Stomach (tissue), 9 donors: ENCODE data around the gene CDH5. TPM values are rescaled to one million over a fixed set of nuclear protein-coding genes. Genes with fewer than 3 reads are reported as not detected.

Experiments
- DNase-seq, 2 donors: peaks; one replicate each; pipeline versions ENCODE4 v3.0.0 to v3.0.0-alpha.2; 2013 to 2019
- H3K27ac ChIP-seq, 5 donors: fragments of 200-600 bp in 4 of 5; sonication (generic) in 4 of 5; one replicate each; pipeline ENCODE4 v1.5.1; 2013 to 2019; ENCODE audit warnings: mild to moderate bottlenecking in 1 of 5, moderate library complexity in 1 of 5
- H3K27me3 ChIP-seq, 3 donors: fragments of 200-600 bp; sonication (generic); one replicate each; pipeline ENCODE4 v1.5.1; 2017 to 2019; ENCODE audit warnings: mixed run types in 1 of 3
- H3K36me3 ChIP-seq, 4 donors: fragments of 200-600 bp; sonication (generic); 1 replicate in 3 of 4; 2 replicates in 1 of 4; pipeline ENCODE4 v1.5.1; 2016 to 2019
- H3K4me1 ChIP-seq, 4 donors: fragments of 200-600 bp; sonication (generic); one replicate each; pipeline ENCODE4 v1.5.1; 2016 to 2019
- H3K4me3 ChIP-seq, 4 donors: fragments of 200-600 bp; sonication (generic) in 3 of 4; one replicate each; pipeline ENCODE4 v1.5.1; 2016 to 2019; ENCODE audit warnings: mild to moderate bottlenecking in 1 of 4
- H3K9me3 ChIP-seq, 4 donors: fragments of 200-600 bp; sonication (generic); one replicate each; pipeline ENCODE4 v1.5.1; 2016 to 2019
- CTCF ChIP-seq, 7 experiments: fragments of 450-650 bp in 4 of 7; fragments of 200-600 bp in 3 of 7; sonication (generic) in 3 of 7; IDR thresholded peaks; one replicate each; pipeline ENCODE4 v1.5.1; 2016 to 2019; ENCODE audit warnings: antibody characterized with exemption in 7 of 7, control low read depth in 2 of 7, mild to moderate bottlenecking in 1 of 7
- EP300 ChIP-seq: sonication (generic); formaldehyde crosslinking; IDR thresholded peaks from one replicate; pipeline ENCODE4 v1.6.1; 2017; ENCODE audit warnings: antibody characterized with exemption
- POLR2A ChIP-seq, 4 donors: fragments of 450-650 bp; IDR thresholded peaks; one replicate each; pipeline ENCODE4 v1.6.1; 2016; ENCODE audit warnings: antibody characterized with exemption in 4 of 4, control low read depth in 2 of 4, mild to moderate bottlenecking in 1 of 4, moderate library complexity in 1 of 4
- POLR2AphosphoS5 ChIP-seq, 3 donors: sonication (generic); formaldehyde crosslinking; IDR thresholded peaks; one replicate each; pipeline ENCODE4 v1.6.1; 2016; ENCODE audit warnings: antibody characterized with exemption in 3 of 3
- WGBS, 5 donors: extraction: QIAGEN DNeasy Blood & Tissue Kit in 3 of 5; methylation state at CpG; one replicate each; pipeline versions ENCODE4 v1.1.5 to v1.1.7; 2013 to 2018; 5-methylcytosine and 5-hydroxymethylcytosine counted together
- intact Hi-C: fragments of 100-400 bp; cut with DNase I; formaldehyde crosslinking; loops from one replicate; pipeline ENCODE4 v1.15.1; 2023; ENCODE audit warnings: low total_unique reads
- polyA plus RNA-seq, 3 donors: library from polyadenylated mRNA; stranded (reverse); fragments of 200-250 nt; gene quantifications; one replicate each; pipeline ENCODE4 v1.2.3, GENCODE V29; 2013
- total RNA-seq, 5 donors: library from RNA; depleted of rRNA; stranded (reverse); fragments of >200 nt; gene quantifications; one replicate each; pipeline versions ENCODE4 v1.1.0 to v1.2.3, GENCODE V29; 2014 to 2016
- donor health status: healthy with polysubstance abuse.
- donor health status: Bipolar disorder and iron deficiency.
- donor health status: healthy.

The CDH5 gene
- total and polyA plus RNA-seq, 8 donors = 2.4 to 46.9 (median 17.2) TPM

DNA sequence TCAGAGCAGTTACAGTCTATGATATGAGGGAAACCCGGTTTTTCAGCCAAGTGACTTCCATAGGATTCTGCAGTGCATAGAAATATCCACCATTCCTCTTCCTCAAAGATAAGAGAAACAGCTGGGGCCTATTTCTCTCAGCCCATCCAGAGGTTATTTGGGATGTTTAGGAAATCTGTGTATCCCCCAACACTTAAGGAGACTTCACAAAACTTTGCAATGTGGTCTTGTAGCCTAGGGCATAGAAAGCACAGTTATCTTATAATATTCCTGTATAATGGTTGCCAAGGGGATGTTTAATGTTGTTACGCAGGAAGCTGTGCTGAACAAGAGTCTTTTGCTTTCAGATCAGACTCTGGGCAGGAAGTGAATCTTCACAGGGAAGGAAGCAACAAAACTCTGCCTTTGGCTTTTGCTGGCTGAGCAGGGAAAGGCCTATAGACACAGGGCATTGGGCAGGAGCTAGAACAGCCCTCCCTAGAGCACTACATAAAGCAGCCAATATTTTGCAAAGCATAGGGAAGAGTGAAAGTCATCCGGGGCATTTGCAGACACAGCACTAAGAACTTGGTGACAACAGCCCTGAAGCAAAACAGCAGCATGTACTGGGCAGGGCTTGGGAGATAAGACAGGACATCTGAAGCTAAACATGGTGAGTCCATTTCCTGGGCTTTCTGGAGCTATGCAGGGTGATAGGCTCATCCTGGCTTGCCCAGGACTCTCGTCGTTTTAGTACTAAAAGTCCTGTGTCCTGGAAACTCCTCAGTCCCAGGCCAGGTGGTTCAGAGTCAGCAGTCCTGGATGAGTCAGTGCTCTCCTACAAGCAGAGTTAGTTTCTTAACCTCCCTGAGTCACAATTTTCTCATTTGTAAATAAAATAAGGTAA, 41.9 kb downstream of the CDH5 start:
- H3K27me3 ChIP-seq = peaks cover 0 to 42% (median 0%) of the 10 kb centered on the region in 3 donors
- intact Hi-C loops = loop anchor here (5.0 kb wide), 2 partner anchors 74 to 194 kb away; partner anchors contain the start of gene CMTM3
- H3K9me3 ChIP-seq = peaks cover 0 to 12% (median 11%) of the 10 kb centered on the region in 4 donors
- TF ChIP-seq POLR2A (IDR thresholded peaks at IDR 0.05) = no peak
- no peak for TF ChIP-seq CTCF (IDR thresholded peaks at IDR 0.05)
- no peak for TF ChIP-seq EP300
- peak in 1 of 2 donors; percentile 74 for DNase-seq
- H3K4me3 ChIP-seq = no peak overlapping the region
- WGBS, 5 donors = 36 to 72% (median 46%) methylated on average over 5 of the region's 5 CpGs
- H3K36me3 ChIP-seq = no peaks in the 10 kb centered on the region
- H3K4me1 ChIP-seq = peaks cover 6 to 20% (median 9%) of the 10 kb centered on the region in 4 donors
- H3K27ac ChIP-seq = peak overlapping the region in 2 of 5 donors; percentile 41 to 60

- WGBS, 5 donors = 60 to 77% (median 74%) methylated on average over 5 of the region's 5 CpGs
- Histone ChIP-seq H3K27me3 (peaks cover 0 to 38% (median 0%) of the 10 kb centered on the region in 3 donors), H3K9me3 (peaks cover 0 to 12% (median 11%) of the 10 kb centered on the region in 4 donors), H3K4me3 (no peak overlapping the region), H3K4me1 (peaks cover 6 to 20% (median 9%) of the 10 kb centered on the region in 4 donors), H3K36me3 (no peaks in the 10 kb centered on the region), H3K27ac (no peak overlapping the region)
- no peak for TF ChIP-seq EP300
- no peak for TF ChIP-seq POLR2A (IDR thresholded peaks at IDR 0.05)
- TF ChIP-seq CTCF (IDR thresholded peaks at IDR 0.05) = no peak
- TF ChIP-seq POLR2AphosphoS5 (IDR thresholded peaks at IDR 0.05) = no peak
- no peak for DNase-seq
- intact Hi-C loops = loop anchor here (5.0 kb wide), 2 partner anchors 73 to 193 kb away; partner anchors contain the start of gene CMTM3
Observed at GRCh38 chr16:66409156-66409555, 42.7 kb downstream of the CDH5 start.

DNA sequence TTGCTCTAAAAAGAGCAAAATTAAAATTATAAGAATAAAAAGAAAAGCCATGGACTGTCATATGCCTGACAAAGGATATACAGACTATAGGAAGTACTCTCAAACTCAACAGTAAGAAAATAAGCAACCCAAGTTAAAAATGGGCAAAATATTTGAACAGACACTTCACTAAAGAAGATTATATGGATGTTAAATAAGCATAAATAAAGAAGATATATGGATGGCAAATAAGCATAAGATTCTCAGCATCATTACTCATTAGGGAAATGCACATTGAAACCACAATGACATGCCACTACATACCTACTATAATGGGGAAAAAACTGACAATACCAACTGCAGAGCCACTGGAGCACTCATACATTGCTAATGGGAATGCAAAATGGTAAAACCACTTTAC, 45.7 kb downstream of the CDH5 start:
- H3K9me3 ChIP-seq = peaks cover 0 to 10% (median 4%) of the 10 kb centered on the region in 4 donors
- H3K4me1 ChIP-seq = peaks cover 0 to 11% (median under 1%) of the 10 kb centered on the region in 4 donors
- TF ChIP-seq POLR2A (IDR thresholded peaks at IDR 0.05) = no peak
- no peak for TF ChIP-seq POLR2AphosphoS5 (IDR thresholded peaks at IDR 0.05)
- no peak for TF ChIP-seq CTCF (IDR thresholded peaks at IDR 0.05)
- TF ChIP-seq EP300 = no peak
- H3K4me3 ChIP-seq = no peak overlapping the region
- intact Hi-C loops = no loop called here
- DNase-seq = no peak
- H3K27me3 ChIP-seq = peaks cover 0 to 13% (median 0%) of the 10 kb centered on the region in 3 donors
- H3K36me3 ChIP-seq = no peaks in the 10 kb centered on the region
- H3K27ac ChIP-seq = no peak overlapping the region

DNA sequence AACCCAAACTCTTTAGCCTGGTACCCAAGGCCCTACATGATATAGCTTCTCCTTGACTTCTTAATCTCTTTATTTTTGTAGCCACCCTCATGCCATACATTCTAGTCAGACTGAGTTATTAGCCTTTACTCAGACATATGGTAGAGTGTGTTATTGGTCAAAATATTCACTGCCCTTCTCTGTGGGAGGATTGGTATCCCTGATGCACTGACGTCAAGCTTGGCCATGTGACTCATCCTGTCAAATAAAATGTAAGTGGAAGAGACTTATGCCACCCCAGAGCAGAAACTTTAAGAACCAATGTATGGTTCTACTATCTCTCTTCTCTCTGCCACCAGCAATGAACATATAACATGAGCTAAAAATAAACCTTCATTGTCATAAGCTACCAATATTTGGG, 48.4 kb downstream of the CDH5 start:
- intact Hi-C loops = no loop called here
- TF ChIP-seq POLR2AphosphoS5 (IDR thresholded peaks at IDR 0.05) (no peak), POLR2A (IDR thresholded peaks at IDR 0.05) (no peak), EP300 (no peak), CTCF (IDR thresholded peaks at IDR 0.05) (no peak)
- Histone ChIP-seq H3K36me3 (no peaks in the 10 kb centered on the region), H3K27ac (no peak overlapping the region), H3K4me3 (no peak overlapping the region), H3K9me3 (peaks cover 0 to 10% (median 4%) of the 10 kb centered on the region in 4 donors), H3K27me3 (peaks cover 0 to 15% (median 0%) of the 10 kb centered on the region in 3 donors), H3K4me1 (no peaks in the 10 kb centered on the region)
- WGBS, 5 donors = 50 to 69% (median 55%) methylated on average over 1 of the region's 1 CpG
- DNase-seq = no peak
